CD4-positive, alpha-beta T cell (primary cell): Measurements from ENCODE around the gene ADAM8. TPM values are rescaled to one million over a fixed set of nuclear protein-coding genes. Genes with fewer than 3 reads are reported as not detected.

ENCODE experiments used
- ATAC-seq: fragments of 200-7000 bp; cut with Tn5 transposase; one replicate; pipeline ENCODE4 v1.10.0; 2022; ENCODE audit warnings: mild to moderate bottlenecking; ENCODE audit not compliant: poor library complexity
- CTCF ChIA-PET: fragments of 350-600 bp; sonication (Branson Sonifier 250); formaldehyde crosslinking; loops from one replicate; lab custom pipeline; 2021; ENCODE audit warnings: antibody characterized with exemption, inconsistent platforms; lab: Charles Lee
- POLR2A ChIA-PET: fragments of 350-600 bp; sonication (Branson Sonifier 250); formaldehyde crosslinking; loops from one replicate; lab custom pipeline; 2021; ENCODE audit warnings: antibody characterized with exemption, inconsistent platforms; lab: Charles Lee
- DNase-seq, 14 experiments: peaks; one replicate each; pipeline ENCODE4 v3.0.0-alpha.2; 2013 to 2020; ENCODE audit warnings: mixed read lengths in 2 of 14
- H3K27ac ChIP-seq, 2 donors: one replicate each; pipeline versions ENCODE4 v1.5.1 to v1.7.0; 2013; ENCODE audit warnings: low read length in 2 of 2, low read depth in 1 of 2, mild to moderate bottlenecking in 1 of 2
- H3K27me3 ChIP-seq, 2 experiments: 1 replicate in 1 of 2; 2 replicates in 1 of 2; pipeline versions ENCODE4 v1.6.1 to v1.7.0; 2013; ENCODE audit warnings: low read length in 2 of 2, control low read depth in 1 of 2, mild to moderate bottlenecking in 1 of 2, moderate library complexity in 1 of 2; ENCODE audit not compliant: insufficient read depth in 2 of 2, control insufficient read depth in 1 of 2
- H3K36me3 ChIP-seq: one replicate; pipeline ENCODE4 v1.6.1; 2013; ENCODE audit warnings: low read length, control low read depth; ENCODE audit not compliant: insufficient read depth
- H3K4me1 ChIP-seq: one replicate; pipeline ENCODE4 v1.6.1; 2013; ENCODE audit warnings: low read length, control low read depth; ENCODE audit not compliant: insufficient read depth
- H3K4me3 ChIP-seq: one replicate; pipeline ENCODE4 v1.5.1; 2013; ENCODE audit warnings: mild to moderate bottlenecking, low read length, moderate library complexity
- H3K9me3 ChIP-seq, 2 experiments: 1 replicate in 1 of 2; 2 replicates in 1 of 2; pipeline versions ENCODE4 v1.6.1 to v1.7.0; 2013; ENCODE audit warnings: low read length in 2 of 2, mild to moderate bottlenecking in 2 of 2, control low read depth in 1 of 2, moderate library complexity in 1 of 2; ENCODE audit not compliant: control insufficient read depth in 1 of 2, insufficient read depth in 1 of 2
- H3K27ac Mint-ChIP-seq: one replicate; pipeline ENCODE4 v1.8.0; 2020; ENCODE audit warnings: mixed read lengths
- H3K27me3 Mint-ChIP-seq: one replicate; pipeline ENCODE4 v1.8.0; 2021; ENCODE audit warnings: mixed read lengths
- H3K36me3 Mint-ChIP-seq: one replicate; pipeline ENCODE4 v1.8.0; 2021; ENCODE audit warnings: low read depth, mixed read lengths
- H3K4me1 Mint-ChIP-seq: one replicate; pipeline ENCODE4 v1.8.0; 2021; ENCODE audit warnings: low read depth, mixed read lengths
- H3K4me3 Mint-ChIP-seq: one replicate; pipeline ENCODE4 v1.8.0; 2020; ENCODE audit warnings: mild to moderate bottlenecking, mixed read lengths
- H3K9me3 Mint-ChIP-seq: one replicate; pipeline ENCODE4 v1.8.0; 2020; ENCODE audit warnings: mixed read lengths
- CTCF ChIP-seq: fragments of 200-600 bp; IDR thresholded peaks from one replicate; pipeline ENCODE4 v1.8.0; 2022; ENCODE audit warnings: antibody characterized with exemption, mild to moderate bottlenecking
- intact Hi-C, 2 experiments: fragments of 100-400 bp; cut with DNase I in 1 of 2; cut with micrococcal nuclease in 1 of 2; formaldehyde crosslinking; loops; one replicate each; pipeline versions ENCODE4 v1.15.1 to v1.9.0; 2023 to 2025; cut with DNase I, micrococcal nuclease
- total RNA-seq, 174 experiments: library from RNA in 2 of 174; stranded (reverse) in 2 of 174; gene quantifications; one replicate each; pipeline ENCODE4 v1.2.3 and lab custom pipeline; 2021 to 2026

The ADAM8 gene
- total RNA-seq, 2 experiments from 2014 or later, result 95.6 to 95.9 TPM

GRCh38 chr10:133264461-133264860 lies 12.2 kb downstream of the ADAM8 start:
- Histone ChIP-seq H3K4me3 (no peak overlapping the region), H3K9me3 (no peaks in the 10 kb centered on the region), H3K36me3 (peaks cover 21% of the 10 kb centered on the region), H3K4me1 (peaks cover 67% of the 10 kb centered on the region), H3K27ac (no peak overlapping the region), H3K27me3 (no peaks in the 10 kb centered on the region)
- POLR2A ChIA-PET, result interaction anchor here (0.6 to 3.0 kb wide), 5 partner anchors 11 to 93 kb away, joined by 3 to 22 read pairs (median 4); partner anchors contain the start of genes ADAM8 and CALY
- Mint-ChIP-seq H3K4me3 (peak overlapping the region; percentile 84), H3K27ac (peak overlapping the region; percentile 90), H3K4me1 (peaks cover 58% of the 10 kb centered on the region), H3K36me3 (peaks cover 14% of the 10 kb centered on the region), H3K9me3 (no peaks in the 10 kb centered on the region), H3K27me3 (no peaks in the 10 kb centered on the region)
- ATAC-seq (peak; percentile 51), DNase-seq (peak in 13 of 14 experiments; percentile 34 to 79 (median 62))
- intact Hi-C loops, result loop anchor here (5.0 to 10.0 kb wide), 5 partner anchors 108 to 960 kb away; partner anchors contain the start of genes ECHS1 (in 1 of the 2), INPP5A (in 1 of the 2), MTG1 (in 1 of the 2) and STK32C (in 1 of the 2)
- CTCF ChIA-PET, result interaction anchor here (0.7 to 1.7 kb wide), 3 partner anchors 11 to 43 kb away, joined by 3 to 6 read pairs (median 5); no protein-coding TSS in a partner anchor
- TF ChIP-seq CTCF, result no peak

DNA sequence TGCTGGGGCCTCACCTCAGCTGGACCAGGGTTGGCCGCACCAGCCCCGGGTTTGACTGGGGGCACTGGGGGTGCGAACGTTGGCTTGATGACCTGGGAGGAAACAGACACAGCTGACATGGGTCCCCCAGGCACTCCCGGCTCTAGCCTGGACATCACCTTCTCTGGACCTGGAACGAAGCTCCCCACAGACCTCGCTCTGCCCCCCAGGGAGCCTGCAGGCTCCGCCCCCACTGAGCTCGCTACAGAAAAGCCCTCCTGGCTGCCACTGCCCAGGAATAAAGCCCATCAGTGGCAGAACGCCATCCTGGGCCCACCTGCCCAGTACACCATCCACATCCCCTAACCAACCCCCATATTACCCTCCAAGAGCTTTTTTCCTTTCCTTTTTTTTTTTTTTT lies 13.0 kb downstream of the ADAM8 start:
- peak overlapping the region; percentile 84 for H3K4me3 Mint-ChIP-seq
- no peak for DNase-seq
- H3K9me3 ChIP-seq, result no peaks in the 10 kb centered on the region
- H3K27ac Mint-ChIP-seq, result peak overlapping the region; percentile 90
- peaks cover 64% of the 10 kb centered on the region for H3K4me1 Mint-ChIP-seq
- H3K36me3 ChIP-seq, result peaks cover 18% of the 10 kb centered on the region
- ATAC-seq, result no peak
- H3K4me3 ChIP-seq, result no peak overlapping the region
- peaks cover 5% of the 10 kb centered on the region for H3K27me3 Mint-ChIP-seq
- peaks cover 75% of the 10 kb centered on the region for H3K4me1 ChIP-seq
- peak overlapping the region in 1 of 2 donors; percentile 25 for H3K27ac ChIP-seq
- H3K9me3 Mint-ChIP-seq, result no peaks in the 10 kb centered on the region
- intact Hi-C loops, result loop anchor here (5.0 to 10.0 kb wide), 5 partner anchors 109 to 959 kb away; partner anchors contain the start of genes ECHS1 (in 1 of the 2), INPP5A (in 1 of the 2), MTG1 (in 1 of the 2) and STK32C (in 1 of the 2)
- peaks cover 20% of the 10 kb centered on the region for H3K36me3 Mint-ChIP-seq
- ChIA-PET POLR2A (interaction anchor here (0.6 to 3.0 kb wide), 5 partner anchors 12 to 94 kb away, joined by 3 to 22 read pairs (median 4); partner anchors contain the start of genes ADAM8 and CALY), CTCF (interaction anchor here (0.7 to 1.7 kb wide), 3 partner anchors 11 to 44 kb away, joined by 3 to 6 read pairs (median 5); no protein-coding TSS in a partner anchor)
- H3K27me3 ChIP-seq, result no peaks in the 10 kb centered on the region
- TF ChIP-seq CTCF, result no peak

- no peak for TF ChIP-seq CTCF
- no peaks in the 10 kb centered on the region for H3K27me3 ChIP-seq
- DNase-seq, result peak in 2 of 14 experiments; percentile 32 to 48
- intact Hi-C loops, result loop anchor here (5.0 to 10.0 kb wide), 5 partner anchors 110 to 958 kb away; partner anchors contain the start of genes ECHS1 (in 1 of the 2), INPP5A (in 1 of the 2), MTG1 (in 1 of the 2) and STK32C (in 1 of the 2)
- ChIA-PET CTCF (no interaction called here), POLR2A (interaction anchor here (1.3 to 3.0 kb wide), 3 partner anchors 13 to 74 kb away, joined by 3 to 22 read pairs (median 4); partner anchors contain the start of genes ADAM8 and CALY)
- Mint-ChIP-seq H3K4me3 (peak overlapping the region; percentile 82), H3K27me3 (peaks cover 5% of the 10 kb centered on the region), H3K9me3 (no peaks in the 10 kb centered on the region), H3K27ac (peak overlapping the region; percentile 90), H3K4me1 (peaks cover 72% of the 10 kb centered on the region), H3K36me3 (peaks cover 20% of the 10 kb centered on the region)
- H3K27ac ChIP-seq, result peak overlapping the region; percentile 38 to 59
- H3K9me3 ChIP-seq, result no peaks in the 10 kb centered on the region
- peaks cover 85% of the 10 kb centered on the region for H3K4me1 ChIP-seq
- peaks cover 10% of the 10 kb centered on the region for H3K36me3 ChIP-seq
- no peak overlapping the region for H3K4me3 ChIP-seq
- no peak for ATAC-seq
These were observed 14.0 kb downstream of the ADAM8 start for GRCh38 chr10:133262696-133263095.
